Left renal cortex interstitium (tissue), 4 donors: Measurements from ENCODE around the gene ISCU. TPM values are rescaled to one million over a fixed set of nuclear protein-coding genes. Genes with fewer than 3 reads are reported as not detected.
"Not testable (repeated sequence)": the region's sequence is repeated elsewhere in the genome, so short reads cannot be mapped to it uniquely, and the experiment has no call there.

Source experiments
- DNase-seq, 4 donors: peaks; one replicate each; pipeline ENCODE4 v3.0.0-alpha.2; 2013; ENCODE audit warnings: low read depth in 4 of 4, low spot score in 2 of 4, missing footprints in 1 of 4
- polyA plus RNA-seq, 4 donors: library from polyadenylated mRNA; unstranded; fragments of 120-200 nt; gene quantifications; one replicate each; pipeline ENCODE4 v1.2.1, GENCODE V29; 2013; ENCODE audit not compliant: insufficient read length in 4 of 4

The ISCU gene
- polyA plus RNA-seq, 4 donors = 106 to 128 (median 113) TPM

GRCh38 chr12:108586306-108586705 is 23.9 kb downstream of the ISCU start:
- DNase-seq = no peak

GRCh38 chr12:108587826-108588225 is 25.4 kb downstream of the ISCU start:
- no peak for DNase-seq

DNA sequence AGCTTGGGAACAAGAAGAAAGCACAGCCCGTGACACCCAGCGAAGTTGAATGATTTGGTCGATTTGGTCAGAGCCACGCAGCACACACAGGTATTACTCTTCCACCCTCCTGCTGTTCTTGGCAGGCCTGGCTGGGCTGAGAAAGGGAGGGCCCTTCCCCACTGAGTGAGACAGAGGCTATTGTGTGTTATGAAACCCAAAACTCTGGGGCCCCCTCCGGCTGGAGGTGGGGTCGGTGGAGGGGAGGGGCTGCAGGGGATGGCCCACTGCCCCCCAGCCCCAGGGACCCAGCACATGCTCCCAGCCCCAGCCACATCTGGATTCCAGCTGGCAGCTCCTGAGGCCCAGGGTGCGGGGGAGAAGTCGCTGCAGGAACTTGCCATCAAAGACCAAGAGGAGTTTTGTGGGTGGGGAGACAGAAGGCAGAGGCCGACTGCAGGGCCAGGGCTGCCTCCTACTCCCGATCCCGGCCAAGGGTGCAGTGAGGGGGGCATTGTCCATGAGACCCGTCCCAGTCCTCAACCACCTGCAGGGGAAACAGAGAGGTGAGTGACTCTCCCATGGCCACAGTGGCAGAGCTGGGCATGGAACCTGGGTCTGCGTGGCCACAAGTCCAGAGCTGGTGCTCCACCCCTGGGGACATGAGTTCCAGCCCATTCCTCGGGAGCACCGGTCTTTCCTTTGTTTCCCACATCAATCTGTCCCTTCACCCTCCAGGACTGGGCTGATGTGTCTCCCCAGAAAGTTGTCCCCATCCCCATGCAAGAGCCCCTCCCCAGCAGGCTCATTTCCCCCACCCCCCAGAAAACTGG is 26.8 kb downstream of the ISCU start:
- DNase-seq = peak in 2 of 4 donors; percentile 45 to 49

DNA sequence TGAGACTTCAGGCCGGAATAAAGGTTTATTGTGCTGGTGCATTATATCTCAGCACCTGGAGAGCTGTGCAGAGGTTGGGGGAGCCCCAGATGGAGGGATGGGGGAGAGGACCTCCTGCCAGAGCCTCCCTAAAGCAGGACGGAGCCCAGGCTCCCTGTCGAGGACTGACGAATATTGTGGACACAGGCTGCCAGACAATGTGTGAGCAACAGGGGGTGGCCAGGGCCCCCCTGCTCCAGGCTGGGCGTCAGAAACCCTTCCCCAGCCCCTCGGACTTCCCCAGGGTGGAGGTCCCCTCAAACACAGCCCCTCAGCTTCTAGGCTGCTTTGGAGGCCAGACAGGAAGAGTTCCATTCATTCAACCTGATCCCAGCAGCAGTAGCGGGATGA is 27.4 kb downstream of the ISCU start:
- no peak for DNase-seq

DNA sequence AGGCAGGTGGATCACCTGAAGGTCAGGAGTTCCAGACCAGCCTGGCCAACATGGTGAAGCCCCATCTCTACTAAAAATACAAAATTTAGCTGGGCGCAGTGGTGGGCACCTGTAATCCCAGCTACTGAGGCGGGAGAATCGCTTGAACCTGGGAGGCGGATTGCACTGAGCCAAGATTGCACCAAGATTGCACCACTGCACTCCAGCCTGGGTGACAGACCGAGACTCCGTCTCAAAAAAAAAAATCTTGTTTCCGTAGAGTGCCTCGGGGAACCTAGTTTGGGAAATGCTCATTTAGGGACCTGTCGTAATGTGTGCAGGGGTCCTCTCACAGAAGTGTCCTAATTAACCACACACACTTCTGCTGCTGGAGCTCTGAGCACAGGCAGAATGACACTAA is 28.1 kb downstream of the ISCU start:
- DNase-seq = not testable (repeated sequence)

DNA sequence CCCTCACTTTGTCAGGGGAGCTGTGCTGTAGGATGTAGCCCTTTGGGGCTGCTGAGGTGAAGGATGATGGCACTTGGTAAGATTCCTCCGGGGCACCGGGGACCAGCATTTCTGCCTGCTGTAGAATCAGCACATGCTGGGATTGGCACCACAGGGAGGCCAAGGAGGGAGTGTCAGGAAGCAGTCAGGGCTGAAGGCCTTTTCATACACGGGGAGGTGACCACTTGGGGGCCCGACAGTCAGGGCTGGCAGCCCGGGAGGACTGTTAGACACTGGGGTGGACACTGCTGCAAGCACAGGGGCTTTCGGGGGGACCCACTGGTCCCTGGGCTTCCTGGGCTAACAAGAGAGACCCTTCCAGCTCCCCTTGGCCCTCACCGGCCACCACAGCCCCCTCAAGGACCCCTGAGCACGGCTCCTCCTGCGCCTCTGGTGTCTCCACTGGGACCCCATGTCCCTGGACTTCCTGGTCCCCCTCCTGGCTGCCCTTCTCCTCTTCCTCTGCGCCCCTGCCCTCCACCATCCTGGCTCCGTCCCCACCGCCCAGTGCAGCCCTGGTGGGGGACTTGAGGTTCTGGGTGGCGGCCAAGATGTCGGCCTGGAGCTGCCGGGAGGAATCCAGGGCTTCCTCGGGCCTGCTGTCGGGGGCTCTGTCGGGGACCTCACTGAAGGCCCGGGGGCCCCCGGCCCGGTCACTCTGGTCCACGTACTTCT is 29.0 kb downstream of the ISCU start:
- DNase-seq = no peak

DNA sequence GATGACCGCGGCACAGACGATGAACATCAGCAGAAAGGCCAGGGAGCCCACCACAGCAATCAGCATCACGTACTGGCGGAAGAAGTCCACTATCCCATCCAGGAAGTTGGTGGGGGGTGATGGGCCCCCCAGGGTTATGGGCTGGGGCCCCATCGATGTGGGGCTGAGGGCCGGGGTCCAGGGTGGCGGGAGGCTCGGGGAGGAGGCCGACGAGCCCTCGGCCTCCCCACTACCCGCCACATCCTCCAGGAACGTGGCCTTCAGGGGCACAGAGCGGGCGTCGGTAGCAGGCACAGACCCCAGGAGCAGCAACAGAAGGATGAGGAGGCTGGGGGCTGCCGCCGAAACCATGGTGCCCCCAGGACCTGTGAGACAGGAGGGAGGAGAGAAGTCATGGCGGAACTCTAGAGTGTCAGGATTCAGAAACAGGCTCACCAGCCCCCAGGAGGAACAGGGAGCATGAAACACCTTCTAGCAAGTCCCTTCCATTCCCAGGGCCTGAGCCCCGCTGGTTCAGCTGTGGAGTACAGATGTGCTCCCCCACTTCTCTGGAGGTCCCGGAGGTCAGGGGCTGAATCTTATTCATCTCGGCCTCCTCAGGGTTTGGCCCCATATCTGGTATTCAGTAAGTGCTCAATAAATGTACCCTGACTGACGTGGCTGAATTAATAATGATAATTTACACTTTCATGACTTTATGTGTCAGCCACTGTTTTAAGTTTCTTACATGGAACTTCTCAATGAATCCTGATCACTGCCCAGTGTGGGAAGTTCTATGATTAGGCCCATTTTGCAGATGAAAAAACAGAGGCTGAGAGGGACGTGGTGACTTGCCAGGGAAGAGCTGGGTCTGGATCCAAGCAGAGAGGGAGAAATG is 29.9 kb downstream of the ISCU start:
- DNase-seq = no peak

GRCh38 chr12:108594323-108594903 is 32.0 kb downstream of the ISCU start:
- DNase-seq = no peak

- no peak for DNase-seq
These were observed 32.7 kb downstream of the ISCU start for GRCh38 chr12:108594960-108595710.

DNA sequence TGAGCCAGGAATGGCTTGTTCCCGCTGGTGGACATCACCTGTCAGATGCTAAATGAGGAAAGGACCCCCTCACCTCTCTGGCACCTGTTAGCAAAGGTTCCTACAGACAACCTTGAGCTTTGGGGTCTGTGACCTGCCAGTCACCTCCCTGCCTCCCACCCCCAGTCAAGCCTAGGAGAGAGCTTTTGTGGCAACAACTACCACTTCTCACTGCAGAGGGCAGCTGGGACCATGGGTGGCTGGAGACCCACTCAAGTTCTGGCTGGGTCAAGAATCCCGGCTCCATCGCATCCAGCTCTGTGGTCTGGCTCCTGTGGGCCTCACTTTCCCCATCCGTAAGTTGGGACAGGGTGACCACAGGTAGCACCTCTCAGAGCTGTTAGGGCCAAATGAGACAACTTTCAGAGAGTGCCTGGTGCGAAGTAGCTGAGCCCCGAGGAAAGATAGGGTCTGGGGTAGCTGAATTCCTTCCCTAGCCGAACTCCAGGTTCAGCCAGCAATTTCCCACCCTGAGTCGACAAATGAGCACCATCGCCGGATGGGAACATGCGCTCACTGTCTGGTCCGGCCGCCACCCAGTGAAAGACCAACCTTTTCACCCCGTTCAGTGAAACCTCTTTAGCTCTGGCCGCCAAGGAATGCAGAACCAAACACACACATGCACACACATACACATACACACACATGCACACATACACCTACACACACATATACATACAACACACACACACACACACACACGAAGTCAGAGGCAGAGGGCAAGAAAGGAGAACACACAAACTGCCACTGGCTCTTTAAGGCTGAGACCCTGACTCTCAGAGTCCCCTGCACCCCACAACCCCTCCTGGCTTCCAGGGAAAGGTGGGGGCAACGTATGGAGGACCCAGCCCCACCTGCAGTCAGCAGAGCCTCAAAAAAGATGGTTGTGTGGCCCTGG is 33.6 kb downstream of the ISCU start:
- DNase-seq = no peak

DNA sequence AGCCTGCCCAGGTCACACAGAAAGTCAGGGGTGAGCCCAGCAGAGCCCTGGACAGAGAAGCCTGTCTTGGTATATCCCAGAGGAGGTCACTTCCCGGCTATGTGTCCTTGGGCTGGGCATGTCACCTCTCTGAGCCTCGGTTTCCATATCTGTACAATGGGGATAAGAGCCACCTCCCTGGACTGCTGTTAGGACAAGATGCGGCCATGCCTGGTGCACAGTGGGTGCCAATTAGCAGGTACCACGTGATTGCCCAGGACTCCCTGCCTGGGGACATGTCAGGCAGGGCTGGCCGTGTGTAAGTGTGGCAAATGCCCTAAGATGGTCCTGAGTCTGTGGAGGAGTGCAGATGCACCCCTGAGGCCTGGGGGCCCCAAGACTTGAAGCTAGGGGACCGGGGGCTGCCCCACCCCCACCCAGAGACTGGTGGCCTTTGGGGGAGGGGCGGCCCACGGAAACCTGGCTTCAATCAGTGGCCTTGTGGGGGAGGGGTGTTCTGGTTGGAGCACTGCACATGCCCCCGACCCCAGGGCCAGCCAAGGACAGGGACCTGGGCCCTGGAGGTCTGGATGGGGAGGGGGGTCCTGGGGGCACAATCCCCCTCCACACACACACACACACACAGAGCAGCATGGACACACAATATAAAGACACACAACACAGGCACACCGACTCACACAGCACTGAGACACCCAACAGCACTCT is 34.6 kb downstream of the ISCU start:
- no peak for DNase-seq

- DNase-seq = peak in 1 of 4 donors; percentile 48
These were observed 35.4 kb downstream of the ISCU start, which contains the start of gene TMEM119 for GRCh38 chr12:108597559-108598471. TSS of gene TMEM119 (minus strand) at chr12:108598084. CDS start at chr12:108592383, 5,701 bp downstream.

- DNase-seq = no peak
These were observed 36.3 kb downstream of the ISCU start for GRCh38 chr12:108598553-108599250.

GRCh38 chr12:108599541-108599940 is 37.1 kb downstream of the ISCU start:
- DNase-seq = no peak

DNA sequence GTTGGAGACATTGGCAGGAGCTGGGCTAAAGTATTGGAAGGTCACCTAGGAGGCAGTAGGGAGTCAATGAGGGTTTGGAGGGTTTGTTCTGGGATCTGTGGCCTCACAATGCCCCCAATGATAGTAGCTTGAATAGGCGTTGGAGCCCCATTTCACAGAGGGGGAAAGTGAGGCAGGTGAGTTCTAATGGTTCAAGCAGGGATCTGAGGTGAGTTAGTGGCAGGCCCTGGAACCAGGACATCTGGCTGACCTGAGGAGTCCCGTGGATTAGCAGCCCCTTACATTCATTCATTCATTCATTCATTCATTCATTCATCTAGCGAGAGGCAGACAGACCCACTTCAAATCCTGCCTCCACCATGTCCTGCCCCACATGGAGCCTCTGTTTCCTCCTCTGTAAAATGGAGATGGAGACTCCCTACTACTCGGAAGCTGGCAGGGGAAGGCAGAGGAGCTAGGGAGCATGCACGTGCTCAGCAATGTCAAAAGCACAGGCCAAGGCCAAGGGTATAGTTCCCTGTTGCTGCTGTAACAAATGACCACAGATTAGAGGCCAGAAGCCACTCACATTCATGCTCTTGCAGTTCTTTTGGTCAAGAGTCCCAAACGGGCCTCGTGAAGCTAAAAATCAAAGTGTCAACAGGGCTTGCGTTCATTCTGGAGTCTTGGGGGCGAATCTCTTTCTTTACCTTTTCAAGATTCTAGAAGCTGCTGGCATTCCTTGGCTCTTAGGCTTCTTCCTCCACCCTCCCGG is 37.7 kb downstream of the ISCU start:
- DNase-seq = no peak

DNA sequence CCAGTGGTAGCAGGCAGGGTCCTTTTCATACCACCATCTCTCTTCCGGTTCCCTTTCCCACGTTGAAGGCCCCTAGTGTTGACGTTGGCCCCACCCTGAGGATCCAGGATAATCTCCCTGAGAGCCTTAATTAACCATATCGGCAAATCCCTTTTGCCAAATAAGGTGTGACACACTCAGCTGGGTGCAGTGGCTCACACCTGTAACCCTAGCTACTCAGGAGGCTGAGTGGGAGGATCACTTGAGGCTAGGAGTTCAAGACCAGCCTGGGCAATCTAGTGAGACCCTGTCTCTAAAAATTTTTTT is 38.3 kb downstream of the ISCU start:
- no peak for DNase-seq
